Left kidney (tissue), 2 donors: ENCODE measurements around the gene TMEM101. TPM values are rescaled to one million over a fixed set of nuclear protein-coding genes. Genes with fewer than 3 reads are reported as not detected.
A peak's percentile ranks its signal among the peaks of the same experiment; 100 is the strongest.
"Not testable (repeated sequence)": the region's sequence is repeated elsewhere in the genome, so short reads cannot be mapped to it uniquely, and the experiment has no call there.

Experiments
- DNase-seq: peaks from one replicate; pipeline ENCODE4 v3.0.0-alpha.2; 2013
- polyA plus RNA-seq: library from polyadenylated mRNA; unstranded; fragments of 120-200 nt; gene quantifications from one replicate; pipeline ENCODE4 v1.2.1, GENCODE V29; 2013; ENCODE audit not compliant: insufficient read length

TMEM101 gene
- polyA plus RNA-seq, 1 donor: 38.7 TPM

DNA sequence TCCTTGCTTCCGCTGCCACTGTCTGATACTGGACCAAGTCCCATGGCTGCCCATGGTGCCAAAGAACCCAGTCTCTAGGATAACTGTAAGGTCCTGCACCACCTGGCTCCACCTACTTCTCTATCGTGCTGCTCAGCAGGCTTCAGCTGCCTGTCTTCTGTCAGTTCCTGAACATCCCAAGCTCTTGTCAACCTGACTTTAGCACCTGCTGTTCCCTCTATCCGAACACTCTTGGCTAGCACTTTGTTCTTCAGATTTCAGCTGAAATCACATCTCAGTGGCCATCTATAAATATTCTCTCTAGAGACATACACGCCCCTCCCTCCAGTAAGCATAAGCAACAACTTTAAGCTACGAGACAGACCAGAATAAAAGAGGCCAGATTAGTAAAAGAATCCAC lies 15.0 kb upstream of the TMEM101 start:
- no peak for DNase-seq

DNA sequence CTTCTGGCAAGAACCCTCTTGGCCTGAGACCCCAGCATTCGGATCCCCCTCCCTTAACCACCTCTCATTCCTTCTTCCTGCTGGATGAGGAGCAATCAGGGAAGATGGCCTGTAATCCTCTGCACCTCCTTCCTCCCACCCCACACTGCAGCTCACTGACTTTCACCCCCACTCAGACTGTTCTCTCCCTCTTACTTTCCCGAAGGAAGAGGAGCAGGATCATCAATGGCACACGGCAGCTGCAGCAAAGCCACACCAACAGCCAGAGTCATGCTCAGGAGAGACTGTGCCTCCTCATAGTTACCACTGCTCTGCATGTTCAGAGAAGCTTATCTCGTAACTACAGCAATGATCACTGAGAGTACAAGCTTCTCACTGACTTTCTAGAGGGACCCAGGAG lies 10.1 kb upstream of the TMEM101 start:
- DNase-seq: no peak

DNA sequence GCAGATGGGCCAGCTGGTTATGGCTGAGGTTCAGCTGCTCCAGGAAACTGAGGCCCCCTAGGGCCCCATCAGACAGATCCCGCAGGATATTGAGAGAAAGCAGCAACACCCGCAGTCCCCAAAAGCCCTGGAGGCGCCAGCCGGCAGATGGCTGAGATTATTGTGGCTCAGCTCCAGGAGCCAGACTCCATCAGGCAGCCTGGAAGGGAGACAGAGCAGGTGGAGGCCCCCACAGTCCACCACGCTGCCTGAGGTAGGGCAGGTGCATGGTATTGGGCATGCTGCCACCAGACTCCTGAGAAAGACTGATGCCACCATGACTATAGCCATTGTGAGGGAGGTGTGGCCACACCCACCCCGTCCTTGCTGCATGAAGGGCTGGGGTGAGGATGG lies 9.5 kb upstream of the TMEM101 start:
- no peak for DNase-seq

DNA sequence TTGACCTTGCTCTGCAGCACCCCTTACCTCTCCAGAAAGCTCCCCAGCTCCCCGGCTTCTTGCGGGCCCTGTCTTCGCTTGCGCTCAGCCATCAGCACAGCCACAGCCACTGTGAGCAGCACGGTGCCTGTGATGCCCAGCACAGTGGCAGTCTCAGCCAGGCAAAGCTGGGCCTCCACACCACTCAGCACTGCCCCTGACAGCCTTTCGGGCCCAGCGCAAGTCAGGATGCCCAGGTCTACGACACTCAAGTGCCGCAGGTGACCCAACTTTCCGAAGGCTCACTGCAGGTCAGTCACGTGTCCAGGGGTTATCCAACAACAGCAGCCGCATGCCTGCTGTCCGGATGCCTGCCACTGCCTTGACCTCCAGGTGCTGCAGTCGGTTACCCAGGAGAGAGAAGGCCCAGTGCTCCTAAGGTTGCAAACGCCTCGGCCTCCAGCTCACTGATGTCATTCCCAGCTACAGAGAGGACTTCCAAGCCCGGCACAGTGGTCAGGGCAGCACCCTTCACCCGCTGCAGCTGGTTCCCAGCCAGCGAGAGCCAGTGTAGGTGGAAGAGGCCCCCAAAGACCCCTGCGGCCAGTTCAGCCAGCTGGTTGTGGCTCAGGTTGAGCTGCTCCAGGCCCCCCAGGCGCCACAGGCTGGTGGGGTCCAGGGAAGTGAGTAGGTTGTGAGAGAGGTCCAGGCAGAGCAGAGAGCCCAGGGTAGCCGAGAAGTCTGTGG lies 8.9 kb upstream of the TMEM101 start:
- DNase-seq: no peak

DNA sequence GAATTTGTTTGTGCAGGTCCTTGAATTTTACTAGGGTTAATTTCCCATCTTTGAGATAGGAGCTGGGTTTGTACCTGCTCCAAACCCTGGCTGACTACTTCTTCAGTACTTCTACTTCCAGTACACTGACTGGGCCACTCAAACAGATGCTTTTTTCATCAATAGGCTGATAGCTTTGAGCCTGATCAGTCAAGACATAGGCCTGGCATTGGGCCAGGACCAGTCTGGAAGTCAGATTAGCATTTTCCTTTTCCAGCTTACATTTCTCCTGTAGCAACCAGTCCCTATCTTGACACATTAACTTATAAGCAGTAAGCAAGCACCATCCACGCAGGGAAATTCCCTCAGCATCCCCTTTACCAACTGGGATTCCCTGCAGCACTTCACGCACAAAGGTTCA lies 7.5 kb upstream of the TMEM101 start:
- DNase-seq: no peak

DNA sequence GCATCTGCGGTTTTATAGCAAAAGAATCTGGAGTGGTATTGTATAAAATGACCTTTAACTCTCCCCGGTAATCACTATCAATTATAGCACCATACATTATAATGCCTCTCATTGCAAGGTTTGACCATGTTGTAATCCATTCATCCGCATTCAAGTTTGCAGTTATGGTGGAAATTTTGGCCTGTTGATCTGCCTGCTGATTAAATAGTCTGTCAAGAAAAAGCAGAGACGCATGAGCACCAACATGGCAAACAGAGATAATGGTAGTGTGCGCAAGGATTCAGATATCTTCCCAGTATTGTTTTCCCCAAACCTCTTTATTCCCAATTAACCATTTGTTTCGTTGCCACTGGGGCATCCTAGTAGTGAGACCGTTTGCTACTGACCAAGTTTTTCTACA lies 6.5 kb upstream of the TMEM101 start:
- not testable (repeated sequence) for DNase-seq

DNA sequence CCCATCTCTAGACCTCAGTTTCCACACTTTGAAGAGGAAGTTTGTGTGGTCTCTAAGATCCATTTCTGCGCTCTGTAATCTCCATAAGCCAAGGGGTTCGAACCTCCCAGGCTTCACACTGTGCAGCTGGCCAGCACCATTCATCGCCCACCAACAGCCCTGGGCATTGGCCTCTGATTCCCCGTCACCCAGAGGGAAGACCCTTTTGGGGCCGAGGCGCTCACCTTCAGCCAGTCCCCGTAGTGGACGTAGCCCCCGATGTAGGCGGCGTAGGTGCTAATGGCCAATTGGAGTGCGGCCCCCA lies 678 bp downstream of the TMEM101 start:
- no peak for DNase-seq

DNA sequence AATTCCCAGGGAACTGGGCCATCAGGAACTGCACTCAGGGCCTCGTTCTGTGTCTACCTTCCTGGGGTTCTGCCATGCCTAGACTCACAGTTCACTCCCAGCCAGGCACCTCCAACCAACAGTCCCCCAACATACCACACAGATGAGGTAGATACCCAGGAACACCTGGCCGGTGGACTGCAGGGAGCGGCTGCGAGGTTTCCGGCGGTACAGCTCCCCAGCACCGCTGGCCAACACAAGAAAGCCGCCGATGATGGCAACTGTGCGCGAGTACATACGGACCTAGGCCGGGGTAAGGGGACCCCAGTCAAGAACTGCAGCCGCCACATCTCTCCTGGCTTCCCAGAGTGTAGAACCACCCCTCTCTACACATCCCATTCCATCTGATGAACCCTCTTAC lies 1.9 kb downstream of the TMEM101 start:
- no peak for DNase-seq

DNA sequence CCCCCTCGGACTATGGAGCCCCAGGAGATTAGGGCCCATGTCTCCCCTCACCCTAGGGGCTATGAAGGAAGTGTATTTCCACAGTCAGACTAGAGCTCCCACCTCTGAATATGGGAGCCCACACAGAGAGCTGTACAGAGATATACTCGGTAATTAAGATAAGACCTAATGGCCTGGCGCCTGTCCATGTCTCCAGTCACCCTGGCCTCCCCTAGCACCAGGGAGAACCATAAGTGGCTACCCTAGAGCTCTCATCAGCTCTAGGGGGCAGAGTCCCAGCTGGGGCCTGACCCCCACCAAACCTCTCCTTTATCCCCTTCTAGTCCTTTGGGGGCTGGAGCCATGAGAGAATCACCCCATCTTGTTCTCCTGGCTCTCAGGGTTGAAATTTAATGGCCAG lies 2.4 kb downstream of the TMEM101 start:
- no peak for DNase-seq

DNA sequence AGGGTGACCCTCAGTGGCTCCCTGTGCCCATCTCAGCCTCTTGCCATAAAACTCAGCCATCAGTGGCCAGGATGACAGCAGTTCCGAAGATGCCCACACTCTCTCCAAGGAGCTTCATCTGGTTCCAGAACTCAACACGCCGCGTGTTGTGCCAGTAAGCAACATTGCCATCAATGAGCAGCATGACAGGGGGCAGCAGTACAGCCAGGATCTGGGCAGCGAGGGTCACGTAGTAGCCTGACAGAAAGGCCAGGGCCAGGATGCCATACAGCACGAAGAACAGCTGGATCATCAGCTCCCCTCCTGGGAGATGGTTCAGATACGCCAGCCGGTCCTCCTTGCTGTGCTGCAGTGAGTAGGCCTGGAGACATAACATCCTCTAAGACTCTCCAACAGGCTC lies 2.9 kb downstream of the TMEM101 start:
- DNase-seq: no peak

DNA sequence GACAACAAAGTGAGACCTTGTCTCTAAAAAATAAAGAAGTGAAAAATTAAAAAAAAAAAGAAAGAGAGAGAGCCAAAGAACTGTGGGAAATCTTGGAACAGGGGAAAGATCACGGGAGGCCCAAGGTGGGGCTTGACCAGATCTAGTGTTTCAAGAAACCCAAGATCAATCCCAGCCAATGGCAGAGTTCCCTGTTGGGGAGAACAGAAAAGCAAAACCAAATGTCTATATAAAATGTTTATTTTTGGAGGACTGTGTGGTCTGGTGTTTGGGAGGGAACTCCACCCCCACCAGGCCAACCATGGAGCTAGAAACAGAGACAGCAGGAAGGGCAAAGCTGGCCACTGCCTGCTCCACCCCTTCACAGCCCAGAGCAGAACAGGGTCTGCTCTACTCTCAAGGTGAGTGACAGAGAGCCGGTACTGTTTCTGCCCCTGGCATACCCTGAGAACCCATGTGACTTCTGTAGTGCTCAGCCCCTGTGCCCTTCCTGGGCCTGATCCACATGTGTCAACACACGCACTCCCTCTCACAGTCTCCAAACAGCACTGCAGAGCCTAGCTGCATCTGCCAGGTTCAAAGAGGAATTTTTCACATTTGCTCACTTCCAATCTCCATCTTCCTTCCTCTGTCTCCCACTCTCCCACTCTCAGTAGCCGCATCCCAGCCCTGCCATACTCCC lies 3.7 kb downstream of the TMEM101 start:
- DNase-seq: no peak

DNA sequence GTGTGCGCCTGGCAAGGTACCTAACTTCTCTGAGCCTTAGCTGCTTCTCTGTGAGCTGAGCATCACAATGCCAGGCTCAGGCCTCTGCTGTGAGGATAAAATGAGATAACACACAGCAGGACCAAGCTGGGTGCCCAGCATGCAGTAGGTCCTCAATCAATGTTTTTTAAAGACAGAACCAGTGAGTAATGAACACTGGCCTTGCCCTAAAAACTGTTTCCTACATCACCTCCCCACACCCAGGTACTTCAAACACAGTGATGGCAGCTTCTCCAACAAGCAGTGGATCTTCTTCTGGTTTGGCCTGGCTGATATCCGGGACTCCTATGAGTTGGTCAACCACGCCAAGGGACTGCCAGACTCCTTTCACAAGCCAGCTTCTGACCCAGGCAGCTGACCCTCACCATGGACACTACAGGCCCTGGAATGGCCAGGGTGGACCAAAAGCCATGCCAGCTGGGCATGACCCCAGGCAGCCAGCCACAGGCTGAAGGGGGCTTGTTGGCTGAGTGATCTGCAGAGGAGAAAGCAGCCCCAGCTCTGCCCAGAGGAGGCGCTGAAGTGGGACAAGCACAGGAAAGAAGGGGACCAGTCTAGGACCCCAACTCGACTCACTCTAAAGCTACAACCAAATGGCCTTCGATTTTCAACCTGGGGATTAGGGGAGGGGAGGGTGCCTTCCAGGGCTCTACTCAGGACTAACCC lies 6.4 kb downstream of the TMEM101 start:
- no peak for DNase-seq

DNA sequence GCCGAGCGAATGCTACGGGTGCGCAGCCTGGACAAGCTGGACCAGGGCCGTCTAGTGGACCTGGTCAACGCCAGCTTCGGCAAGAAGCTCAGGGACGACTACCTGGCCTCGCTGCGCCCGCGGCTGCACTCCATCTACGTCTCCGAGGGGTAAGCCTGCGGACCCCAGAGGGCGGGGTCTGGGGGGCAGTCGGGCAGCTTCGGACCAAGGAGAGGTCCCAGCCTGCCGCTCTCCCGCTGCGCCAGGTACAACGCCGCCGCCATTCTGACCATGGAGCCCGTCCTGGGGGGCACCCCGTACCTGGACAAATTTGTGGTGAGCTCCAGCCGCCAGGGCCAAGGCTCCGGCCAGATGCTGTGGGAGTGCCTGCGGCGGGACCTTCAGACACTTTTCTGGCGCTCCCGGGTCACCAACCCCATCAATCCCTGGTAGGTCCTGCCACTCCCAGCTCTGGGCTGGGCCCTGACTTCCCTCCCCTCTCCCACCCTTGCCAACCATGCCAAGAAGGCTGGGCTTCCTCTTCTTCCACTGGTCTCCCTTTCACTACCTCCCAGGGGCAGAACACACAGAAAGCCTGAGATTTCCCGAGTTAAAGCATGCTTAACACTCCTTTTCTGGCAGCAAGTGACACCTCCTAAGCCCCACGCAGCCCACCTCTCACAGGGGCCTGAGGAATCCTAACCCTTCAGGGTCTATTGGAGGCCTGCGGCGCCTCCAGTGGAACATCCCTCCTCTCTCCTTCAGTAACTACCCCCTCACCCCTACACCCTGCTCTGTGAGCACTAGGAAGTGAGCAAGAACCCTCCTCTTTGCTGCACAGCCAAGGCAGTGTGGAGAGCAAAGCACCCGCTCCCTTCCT lies 7.2 kb downstream of the TMEM101 start:
- DNase-seq: no peak

DNA sequence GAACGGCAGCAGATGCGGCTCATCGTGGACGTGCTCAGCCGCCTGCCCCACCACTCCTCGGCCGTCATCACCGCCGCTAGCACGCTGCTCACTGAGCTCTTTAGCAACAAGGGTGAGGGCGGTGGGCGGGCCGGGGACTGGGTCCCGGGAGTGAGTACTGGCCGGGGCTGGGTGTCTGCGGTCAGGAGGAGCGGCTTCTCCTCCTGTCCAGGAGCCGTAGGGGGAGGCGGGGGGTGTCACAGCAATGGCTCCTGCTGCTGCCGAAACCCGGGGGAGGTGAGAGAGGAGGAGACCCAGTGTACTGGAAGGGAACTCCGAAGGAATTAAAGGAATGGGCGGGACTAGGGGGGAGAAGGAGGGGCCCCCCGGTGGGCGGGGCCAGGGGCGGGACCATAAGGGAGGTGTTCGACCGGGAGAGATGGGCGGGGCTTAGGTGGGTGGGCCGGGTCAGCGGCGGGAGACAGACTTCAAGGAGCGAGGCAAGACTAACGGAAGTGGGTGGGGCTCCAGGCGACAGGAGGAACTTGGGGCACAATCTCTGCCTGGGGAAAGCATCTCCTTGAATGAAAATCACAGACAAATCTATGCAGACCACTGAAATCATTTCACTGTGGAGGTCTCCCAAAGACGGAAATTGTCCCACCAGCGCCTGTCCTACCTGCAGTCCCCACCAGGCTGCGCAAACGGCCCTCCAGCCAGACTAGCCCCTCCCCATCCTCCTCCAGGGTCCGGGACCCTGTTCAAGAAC lies 8.0 kb downstream of the TMEM101 start:
- peak; percentile 95 for DNase-seq

DNA sequence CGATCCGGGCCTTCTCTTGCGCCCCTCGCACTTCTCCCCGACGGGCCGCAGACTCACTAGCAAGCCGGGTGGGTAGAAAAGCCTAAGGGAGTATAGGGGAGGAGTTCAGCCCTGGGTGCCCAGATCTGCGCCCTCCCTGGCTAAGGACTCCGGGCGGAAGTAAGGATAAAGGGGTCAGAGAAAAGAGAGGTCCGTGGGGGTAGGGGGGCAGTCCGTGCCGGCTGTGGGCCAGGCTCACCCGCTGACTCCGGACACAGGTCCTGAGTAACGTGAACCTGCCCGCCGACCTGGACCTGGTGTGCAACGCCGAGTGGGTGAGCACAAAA lies 8.5 kb downstream of the TMEM101 start:
- DNase-seq: no peak

DNA sequence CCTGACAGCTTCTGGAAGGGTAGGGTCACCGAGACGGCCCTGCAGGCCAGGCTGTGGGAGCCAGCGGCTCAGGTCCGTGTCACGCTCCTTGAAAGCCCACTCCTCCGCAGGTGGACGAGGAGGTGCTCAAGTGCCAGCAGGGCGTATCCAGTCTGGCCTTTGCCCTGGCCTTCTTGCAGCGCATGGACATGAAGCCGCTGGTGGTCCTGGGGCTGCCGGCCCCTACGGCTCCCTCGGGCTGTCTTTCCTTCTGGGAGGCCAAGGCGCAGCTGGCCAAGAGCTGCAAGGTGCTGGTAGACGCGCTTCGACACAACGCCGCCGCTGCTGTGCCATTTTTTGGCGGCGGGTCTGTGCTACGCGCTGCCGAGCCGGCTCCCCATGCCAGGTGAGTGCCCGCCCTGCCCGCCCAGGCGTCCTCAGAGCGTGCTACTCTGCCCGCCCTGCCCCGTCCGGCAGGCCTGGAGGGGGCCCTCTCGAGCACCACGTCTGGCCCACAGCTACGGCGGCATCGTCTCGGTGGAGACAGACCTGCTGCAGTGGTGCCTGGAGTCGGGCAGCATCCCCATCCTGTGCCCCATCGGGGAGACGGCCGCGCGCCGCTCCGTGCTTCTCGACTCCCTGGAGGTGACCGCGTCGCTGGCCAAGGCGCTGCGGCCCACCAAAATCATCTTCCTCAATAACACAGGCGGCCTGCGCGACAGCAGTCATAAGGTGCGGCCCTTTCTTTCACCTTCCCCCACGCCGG lies 9.1 kb downstream of the TMEM101 start:
- no peak for DNase-seq

DNA sequence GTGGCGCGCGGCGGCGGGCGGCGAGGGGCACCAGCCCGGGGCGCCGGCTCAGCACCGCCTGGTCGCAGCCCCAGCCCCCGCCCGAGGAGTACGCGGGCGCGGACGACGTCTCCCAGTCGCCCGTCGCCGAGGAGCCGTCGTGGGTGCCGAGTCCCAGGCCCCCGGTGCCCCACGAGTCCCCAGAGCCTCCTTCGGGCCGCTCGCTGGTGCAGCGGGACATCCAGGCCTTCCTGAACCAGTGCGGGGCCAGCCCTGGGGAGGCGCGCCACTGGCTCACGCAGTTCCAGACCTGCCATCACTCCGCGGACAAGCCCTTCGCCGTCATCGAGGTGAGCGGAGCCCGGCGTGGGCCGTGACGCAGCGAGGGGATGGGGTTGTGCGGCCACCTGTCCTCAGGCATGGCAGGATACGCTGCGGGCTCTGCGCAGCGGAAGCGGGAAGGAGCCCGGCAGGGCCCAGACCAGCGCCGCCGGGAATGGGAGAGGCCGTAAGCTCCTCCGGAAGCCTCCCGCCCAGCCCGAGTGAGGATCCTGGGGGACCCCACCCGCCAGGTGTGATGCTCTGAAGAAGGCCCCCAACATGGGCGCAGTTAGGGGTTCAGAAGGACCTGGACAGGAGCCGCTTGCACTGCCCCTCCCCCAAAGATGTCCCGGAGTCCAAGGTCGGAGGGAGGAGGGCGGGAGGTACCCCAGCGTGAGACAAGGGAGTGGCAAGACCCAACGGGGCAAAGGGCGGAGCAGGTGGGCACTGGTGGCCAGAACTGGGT lies 9.8 kb downstream of the TMEM101 start:
- DNase-seq: no peak

DNA sequence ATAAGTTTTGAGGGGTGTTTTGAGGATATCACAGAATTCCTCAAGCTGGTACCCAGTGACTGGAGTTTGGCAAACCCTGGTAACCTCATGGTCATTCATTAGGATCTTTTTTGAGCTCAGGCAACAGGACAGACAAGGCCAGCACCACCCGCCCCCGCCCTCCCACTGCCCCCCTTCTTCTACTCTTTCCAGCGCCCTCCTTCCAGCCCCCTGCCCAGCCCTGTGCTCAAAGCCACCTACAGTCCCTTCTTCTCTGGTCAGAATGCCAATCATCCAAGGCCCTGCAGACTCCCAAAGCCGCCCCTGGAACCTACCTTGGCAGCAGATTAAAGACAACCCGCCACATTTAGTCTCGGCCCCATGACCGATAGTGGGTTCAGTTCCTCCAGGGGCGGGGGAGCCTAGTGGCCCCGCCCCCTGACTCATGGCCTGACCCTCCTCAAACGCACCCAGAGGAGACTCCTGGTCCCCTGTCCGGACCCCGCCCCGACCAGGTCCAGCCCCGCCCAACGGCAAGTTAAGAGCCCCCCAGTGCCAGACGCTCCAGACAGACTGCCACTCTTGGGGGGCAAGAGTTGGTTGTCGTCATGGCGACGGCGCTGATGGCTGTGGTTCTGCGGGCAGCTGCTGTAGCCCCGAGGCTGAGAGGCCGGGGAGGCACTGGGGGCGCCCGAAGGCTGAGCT lies 10.5 kb downstream of the TMEM101 start, which contains the start of gene NAGS:
Gene NAGS (plus strand): TSS at position 546 of the 684 bp plus-strand sequence. CDS start 42 bp downstream, at position 588.
- DNase-seq: no peak

DNA sequence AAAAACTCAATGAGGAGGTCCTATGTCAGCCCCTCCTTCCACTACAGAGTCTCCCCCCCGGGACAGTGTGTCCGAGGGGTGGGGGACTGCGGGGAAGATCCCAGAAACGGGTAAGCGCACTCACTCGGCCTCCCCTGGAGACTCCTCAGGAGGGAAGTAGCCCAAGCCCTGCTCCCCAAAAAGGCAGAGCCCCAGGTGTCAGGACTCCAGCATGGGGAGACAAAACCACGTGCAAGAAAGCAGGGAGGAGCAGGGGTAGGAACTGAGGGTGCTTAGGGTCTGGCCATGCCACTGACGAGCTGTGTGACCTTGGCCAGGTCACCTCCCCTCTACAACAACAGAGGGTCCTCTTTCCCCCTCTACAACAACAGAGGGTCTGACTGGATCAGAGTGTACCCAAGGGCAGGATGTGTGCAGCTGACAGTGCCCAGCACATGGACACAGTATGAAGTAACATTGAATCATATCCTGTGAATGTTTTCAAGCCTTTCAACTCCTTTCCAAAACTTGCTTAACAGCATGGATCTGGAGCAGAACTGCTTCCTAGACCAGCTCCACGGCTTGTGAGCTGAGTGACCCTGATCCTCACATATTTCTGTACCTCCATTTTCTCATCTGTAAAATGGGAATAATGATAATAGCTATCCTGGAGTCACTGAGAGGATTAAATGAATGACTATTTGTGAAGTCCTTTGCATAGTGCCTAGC lies 12.5 kb downstream of the TMEM101 start:
- DNase-seq: no peak
